K562 (cell line): ENCODE results near the gene TSC22D1. TPM values are rescaled to one million over a fixed set of nuclear protein-coding genes. Genes with fewer than 3 reads are reported as not detected.

ENCODE experiments used
- DEAF1 ChIP-seq: fragments of 450-650 bp; formaldehyde crosslinking; IDR thresholded peaks from 2 replicates; pipeline ENCODE4 v1.4.0; 2020; ENCODE audit warnings: mild to moderate bottlenecking, moderate library complexity
- ZNF318 ChIP-seq, 2 experiments: fragments of 450-650 bp; IDR thresholded peaks; 2 replicates each; pipeline ENCODE4 v1.6.1; 2016; ENCODE audit warnings: mild to moderate bottlenecking in 2 of 2, borderline replicate concordance in 1 of 2, low read depth in 1 of 2, moderate library complexity in 1 of 2
- polyA plus RNA-seq, 8 experiments: library from polyadenylated mRNA; depleted of rRNA in 4 of 8; stranded (reverse) in 5 of 8; unstranded in 3 of 8; fragments of >200 nt; fragmentation: Nextera tagmentation in 2 of 8; fragmentation: Illumina TruSeq in 1 of 8; extraction: Ambion mirVana in 2 of 8; extraction: Trizol in 1 of 8; gene quantifications; 2 replicates each; pipeline versions ENCODE4 v1.2.1 to v1.2.3, GENCODE V29; 2011 to 2014; ENCODE audit warnings: inconsistent platforms in 1 of 8, missing spikeins in 1 of 8
- total RNA-seq, 7 experiments: library from RNA; depleted of rRNA in 6 of 7; stranded (reverse); fragments of >200 nt in 6 of 7; fragmentation: Illumina TruSeq in 2 of 7; extraction: Trizol in 2 of 7; gene quantifications; 2 replicates each; pipeline versions ENCODE4 v1.2.1 to v1.2.3, GENCODE V29; 2011 to 2021; ENCODE audit warnings: low replicate concordance in 1 of 7

The TSC22D1 gene
- total and polyA plus RNA-seq, 9 of the 15 experiments (the other 6 are each of a cell fraction or from before 2014, with no cell fraction given), result 2.6 to 19.8 (median 8.4) TPM

DNA sequence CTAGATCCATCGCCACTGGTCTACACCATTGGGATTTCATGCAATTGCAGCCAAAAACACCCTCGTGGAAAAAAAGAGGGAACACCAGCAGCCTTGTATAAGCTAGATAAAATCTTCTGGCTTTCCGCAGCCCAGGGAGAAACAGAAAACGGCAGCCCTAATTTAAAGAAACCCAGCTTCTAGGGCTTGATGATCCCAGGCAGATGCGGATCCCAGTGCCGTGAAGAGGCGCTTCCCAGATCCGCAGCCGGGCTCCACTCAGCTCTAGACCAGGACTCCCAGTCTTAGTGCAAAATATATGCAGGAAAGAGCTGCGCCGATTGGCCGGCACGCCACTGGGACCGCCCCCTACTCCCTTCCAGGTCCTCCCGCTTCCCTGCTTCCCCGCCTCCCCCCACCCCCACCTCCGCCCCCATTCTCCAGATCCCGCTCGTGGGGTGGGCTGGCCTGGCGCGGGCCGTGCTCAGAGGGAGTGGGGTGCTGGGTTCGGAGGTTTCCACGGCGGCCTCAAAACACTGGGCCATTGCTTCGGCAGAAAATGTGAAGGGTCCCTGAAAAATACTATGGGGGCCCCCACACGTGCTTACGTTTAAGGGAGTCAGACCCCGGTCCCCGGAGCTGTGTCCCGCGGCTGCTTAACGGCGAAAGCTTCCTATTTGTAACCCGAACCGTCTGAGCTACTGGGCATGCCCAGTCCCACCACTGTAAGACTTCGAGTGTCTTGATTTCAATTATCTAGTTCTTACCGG lies 139.4 kb downstream of the TSC22D1 start (continued):
- TF ChIP-seq ZNF318 (IDR thresholded peaks at IDR 0.05; ENCODE audit: borderline replicate concordance in 1 of 2, low read depth in 1 of 2) (no peak), DEAF1 (CRISPR knock-in tag) (0 out of 2 replicates have a peak, but pooled peaks have one; percentile 8)
- TF ChIP-seq, all 486 proteins: peak for 26
